ENCODE results near the gene KCNA1. TPM values are rescaled to one million over a fixed set of nuclear protein-coding genes. Genes with fewer than 3 reads are reported as not detected.

Gene KCNA1
- polyA plus RNA-seq, 1 donor (not counting 4 experiments of a cell fraction or from before 2014, with no cell fraction given) = not detected

DNA sequence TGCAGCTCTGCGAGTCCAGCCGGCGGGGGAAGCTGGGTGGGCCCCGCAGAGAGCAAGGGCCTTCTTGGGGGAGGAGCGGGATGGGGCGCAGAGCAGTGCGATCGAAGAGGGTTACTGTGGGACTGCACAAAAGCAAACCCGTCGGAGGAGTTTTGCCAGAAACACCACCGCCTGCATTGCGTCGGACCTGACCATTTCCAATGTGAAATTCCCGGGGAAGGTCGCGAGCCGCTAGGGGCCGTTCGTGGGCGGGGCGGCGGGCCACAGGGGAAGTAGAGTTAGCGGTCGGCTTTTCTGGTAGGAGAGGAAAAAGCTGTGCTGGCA lies 333 bp upstream of the KCNA1 start:
- Histone ChIP-seq H3K79me2 (ENCODE audit: control insufficient read depth, insufficient read depth, low read length) (no peaks in the 10 kb centered on the region), H2AFZ (ENCODE audit: control insufficient read depth, low read length) (no peak overlapping the region), H3K4me2 (ENCODE audit: control insufficient read depth, extremely low read depth, insufficient read depth, low read depth, low read length) (peak overlapping the region; percentile 10), H3K4me1 (ENCODE audit: control insufficient read depth, extremely low read depth, insufficient read depth, low read length) (peaks cover 3% of the 10 kb centered on the region), H3K4me3 (ENCODE audit: control insufficient read depth in 2 of 3, extremely low read depth in 1 of 3, insufficient read depth in 2 of 3, low read depth in 1 of 3, low read length in 3 of 3) (no peak overlapping the region), H3K36me3 (ENCODE audit: control insufficient read depth in 2 of 2, extremely low read depth in 1 of 2, insufficient read depth in 2 of 2, low read length in 2 of 2) (no peaks in the 10 kb centered on the region), H3K27me3 (ENCODE audit: control insufficient read depth, extremely low read depth, insufficient read depth, low read length) (peaks cover 52% of the 10 kb centered on the region), H3K9ac (ENCODE audit: control insufficient read depth, extremely low read depth, insufficient read depth, low read length) (no peak overlapping the region), H3K27ac (ENCODE audit: control insufficient read depth, insufficient read depth, low read length) (no peak overlapping the region), H3K9me3 (ENCODE audit: control insufficient read depth, low read depth, low read length) (no peaks in the 10 kb centered on the region), H4K20me1 (ENCODE audit: control insufficient read depth, extremely low read depth, insufficient read depth, low read length) (no peaks in the 10 kb centered on the region), H3K9me1 (ENCODE audit: control insufficient read depth, extremely low read depth, insufficient read depth, low read length) (no peaks in the 10 kb centered on the region)
- DNase-seq (ENCODE audit: low read depth, low spot score) = no peak
- dilution Hi-C loops (cut with MboI; ENCODE audit: extremely low pct_ligation_motif_present, low sequenced_read_pairs) = no loop called here
- no peak for FAIRE-seq
- TF ChIP-seq CTCF (optimal IDR thresholded peaks at IDR 0.05 in 1 of 3, IDR thresholded peaks at IDR 0.05 in 1 of 3, conservative IDR thresholded peaks at IDR 0.05 in 1 of 3; ENCODE audit: extremely low read depth in 1 of 3, insufficient read depth in 2 of 3, low read length in 3 of 3) = no peak
- no peak for TF ChIP-seq EZH2 (IDR thresholded peaks at IDR 0.05; ENCODE audit: low read length)

GRCh38 chr12:4910502-4911315 lies 1.0 kb downstream of the KCNA1 start:
- Histone ChIP-seq H3K4me2 (ENCODE audit: control insufficient read depth, extremely low read depth, insufficient read depth, low read depth, low read length) (peak overlapping the region; percentile 70), H3K9ac (ENCODE audit: control insufficient read depth, extremely low read depth, insufficient read depth, low read length) (no peak overlapping the region)

More at GRCh38 chr12:4910502-4911315, 1.0 kb downstream of the KCNA1 start:
- peak overlapping the region in 2 of 3 experiments; percentile 39 to 46 for H3K4me3 ChIP-seq (ENCODE audit: control insufficient read depth in 2 of 3, extremely low read depth in 1 of 3, insufficient read depth in 2 of 3, low read depth in 1 of 3, low read length in 3 of 3)
- peaks cover 3% of the 10 kb centered on the region for H3K4me1 ChIP-seq (ENCODE audit: control insufficient read depth, extremely low read depth, insufficient read depth, low read length)
- H3K27ac ChIP-seq (ENCODE audit: control insufficient read depth, insufficient read depth, low read length) = no peak overlapping the region
- no peaks in the 10 kb centered on the region for H3K9me1 ChIP-seq (ENCODE audit: control insufficient read depth, extremely low read depth, insufficient read depth, low read length)
- dilution Hi-C loops (cut with MboI; ENCODE audit: extremely low pct_ligation_motif_present, low sequenced_read_pairs) = no loop called here
- H3K36me3 ChIP-seq (ENCODE audit: control insufficient read depth in 2 of 2, extremely low read depth in 1 of 2, insufficient read depth in 2 of 2, low read length in 2 of 2) = no peaks in the 10 kb centered on the region
- DNase-seq (ENCODE audit: low read depth, low spot score) (no peak), FAIRE-seq (no peak)
- no peaks in the 10 kb centered on the region for H4K20me1 ChIP-seq (ENCODE audit: control insufficient read depth, extremely low read depth, insufficient read depth, low read length)
- no peaks in the 10 kb centered on the region for H3K79me2 ChIP-seq (ENCODE audit: control insufficient read depth, insufficient read depth, low read length)
- H2AFZ ChIP-seq (ENCODE audit: control insufficient read depth, low read length) = no peak overlapping the region
- peaks cover 58% of the 10 kb centered on the region for H3K27me3 ChIP-seq (ENCODE audit: control insufficient read depth, extremely low read depth, insufficient read depth, low read length)
- peak; percentile 97 for TF ChIP-seq EZH2 (IDR thresholded peaks at IDR 0.05; ENCODE audit: low read length)
- no peak for TF ChIP-seq CTCF (optimal IDR thresholded peaks at IDR 0.05 in 1 of 3, IDR thresholded peaks at IDR 0.05 in 1 of 3, conservative IDR thresholded peaks at IDR 0.05 in 1 of 3; ENCODE audit: extremely low read depth in 1 of 3, insufficient read depth in 2 of 3, low read length in 3 of 3)
- H3K9me3 ChIP-seq (ENCODE audit: control insufficient read depth, low read depth, low read length) = no peaks in the 10 kb centered on the region
